Mononuclear cell (primary cell): Measurements from ENCODE around the gene CYTH2. TPM values are rescaled to one million over a fixed set of nuclear protein-coding genes. Genes with fewer than 3 reads are reported as not detected.

ENCODE experiments used
- H3K27me3 ChIP-seq: 2 replicates; pipeline ENCODE4 v1.6.0; 2011; ENCODE audit warnings: low read length, control low read depth; ENCODE audit not compliant: insufficient read depth
- H3K4me1 ChIP-seq: 2 replicates; pipeline ENCODE4 v1.5.1; 2011; ENCODE audit warnings: mild to moderate bottlenecking, low read length, control low read depth; ENCODE audit not compliant: insufficient read depth
- H3K4me3 ChIP-seq: 2 replicates; pipeline ENCODE4 v1.5.1; 2011; ENCODE audit warnings: mild to moderate bottlenecking, low read length, moderate library complexity
- H3K9me3 ChIP-seq: 2 replicates; pipeline ENCODE4 v1.5.1; 2011; ENCODE audit warnings: low read depth, mild to moderate bottlenecking, control low read depth, low read length
- total RNA-seq: library from RNA; depleted of rRNA; stranded (reverse); fragments of >200 nt; gene quantifications from one replicate; pipeline ENCODE4 v1.2.3, GENCODE V29; 2012

CYTH2 gene
- total RNA-seq, 1 donor = 14.9 TPM

GRCh38 chr19:48466561-48467325, 2.4 kb upstream of the CYTH2 start:
- Histone ChIP-seq H3K27me3 (no peaks in the 10 kb centered on the region), H3K4me3 (no peak overlapping the region), H3K4me1 (peaks cover 20% of the 10 kb centered on the region), H3K9me3 (no peaks in the 10 kb centered on the region)

GRCh38 chr19:48468772-48469288, 339 bp upstream of the CYTH2 start:
- Histone ChIP-seq H3K9me3 (no peaks in the 10 kb centered on the region), H3K4me3 (peak overlapping the region; percentile 87), H3K4me1 (peaks cover 20% of the 10 kb centered on the region), H3K27me3 (no peaks in the 10 kb centered on the region)

- H3K9me3 ChIP-seq = no peaks in the 10 kb centered on the region
Measured at GRCh38 chr19:48469934-48470680, 938 bp downstream of the CYTH2 start.

GRCh38 chr19:48470856-48471255, 1.7 kb downstream of the CYTH2 start:
- H3K27me3 ChIP-seq = no peaks in the 10 kb centered on the region
- H3K4me3 ChIP-seq = no peak overlapping the region
- H3K9me3 ChIP-seq = no peaks in the 10 kb centered on the region
- H3K4me1 ChIP-seq = peaks cover 20% of the 10 kb centered on the region

More at GRCh38 chr19:48469934-48470680, 938 bp downstream of the CYTH2 start:
- H3K27me3 ChIP-seq = no peaks in the 10 kb centered on the region
- H3K4me1 ChIP-seq = peaks cover 20% of the 10 kb centered on the region
- peak overlapping the region; percentile 87 for H3K4me3 ChIP-seq

GRCh38 chr19:48471836-48472235, 2.7 kb downstream of the CYTH2 start:
- Histone ChIP-seq H3K4me3 (no peak overlapping the region), H3K9me3 (no peaks in the 10 kb centered on the region), H3K27me3 (no peaks in the 10 kb centered on the region), H3K4me1 (peaks cover 20% of the 10 kb centered on the region)

GRCh38 chr19:48473161-48473966, 4.2 kb downstream of the CYTH2 start:
- Histone ChIP-seq H3K9me3 (no peaks in the 10 kb centered on the region), H3K4me3 (no peak overlapping the region), H3K4me1 (peaks cover 15% of the 10 kb centered on the region), H3K27me3 (no peaks in the 10 kb centered on the region)

DNA sequence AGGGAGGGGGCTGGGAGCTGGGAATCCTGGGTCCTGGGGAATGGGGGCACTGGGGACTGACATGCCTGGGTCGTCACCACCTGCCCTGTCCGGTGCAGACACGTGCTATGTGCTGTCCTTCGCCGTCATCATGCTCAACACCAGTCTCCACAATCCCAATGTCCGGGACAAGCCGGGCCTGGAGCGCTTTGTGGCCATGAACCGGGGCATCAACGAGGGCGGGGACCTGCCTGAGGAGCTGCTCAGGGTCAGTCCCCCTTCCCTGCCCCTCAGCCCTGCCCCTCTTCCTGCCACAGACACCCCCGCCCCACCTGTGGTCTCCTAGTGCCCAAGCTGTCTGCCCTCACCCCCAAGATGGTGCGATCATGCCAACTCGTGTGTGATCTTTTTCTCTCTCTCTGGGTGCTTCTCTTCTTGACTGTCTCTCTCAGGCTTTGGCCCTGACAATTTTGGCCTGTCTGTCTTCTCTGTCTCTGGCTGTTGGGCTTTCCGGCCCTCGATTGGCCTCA, 5.0 kb downstream of the CYTH2 start:
- H3K4me3 ChIP-seq = no peak overlapping the region
- H3K9me3 ChIP-seq = no peaks in the 10 kb centered on the region
- H3K27me3 ChIP-seq = no peaks in the 10 kb centered on the region
- peaks cover 11% of the 10 kb centered on the region for H3K4me1 ChIP-seq

DNA sequence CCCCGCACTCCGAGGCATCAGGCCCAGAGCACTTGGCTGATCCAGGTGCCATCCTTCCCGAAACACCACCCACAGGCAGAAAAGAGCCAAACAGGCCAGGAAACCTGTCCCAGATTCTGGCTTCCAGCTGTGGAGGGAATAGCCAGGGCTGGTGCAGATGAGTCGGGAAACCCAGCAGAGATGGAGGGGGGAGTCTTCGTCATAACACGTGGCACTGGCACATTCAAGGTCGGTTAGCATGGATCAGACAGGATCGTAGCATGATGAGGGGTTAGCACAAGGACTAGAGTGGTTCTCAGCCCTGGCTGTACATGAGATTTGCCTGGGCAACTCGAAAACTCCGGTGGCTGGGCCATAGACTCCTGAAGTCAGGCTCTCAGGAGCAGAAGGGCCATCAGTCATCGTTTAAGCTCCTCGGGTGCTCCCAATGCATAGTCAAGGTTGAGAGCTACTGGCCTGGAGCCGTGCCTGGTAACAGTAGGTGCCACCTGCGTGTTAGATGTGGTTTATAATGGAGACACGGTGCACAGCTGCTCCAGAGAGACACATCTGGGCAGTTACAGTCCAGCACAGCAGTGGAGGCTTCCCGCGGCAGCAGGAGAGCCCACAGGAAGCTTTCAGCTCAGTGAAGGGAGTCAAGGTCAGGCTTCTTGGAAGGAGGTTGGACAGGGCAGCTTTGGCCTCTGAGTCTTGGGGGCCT, 6.3 kb downstream of the CYTH2 start:
- Histone ChIP-seq H3K4me1 (peaks cover 9% of the 10 kb centered on the region), H3K4me3 (no peak overlapping the region), H3K9me3 (no peaks in the 10 kb centered on the region), H3K27me3 (no peaks in the 10 kb centered on the region)

DNA sequence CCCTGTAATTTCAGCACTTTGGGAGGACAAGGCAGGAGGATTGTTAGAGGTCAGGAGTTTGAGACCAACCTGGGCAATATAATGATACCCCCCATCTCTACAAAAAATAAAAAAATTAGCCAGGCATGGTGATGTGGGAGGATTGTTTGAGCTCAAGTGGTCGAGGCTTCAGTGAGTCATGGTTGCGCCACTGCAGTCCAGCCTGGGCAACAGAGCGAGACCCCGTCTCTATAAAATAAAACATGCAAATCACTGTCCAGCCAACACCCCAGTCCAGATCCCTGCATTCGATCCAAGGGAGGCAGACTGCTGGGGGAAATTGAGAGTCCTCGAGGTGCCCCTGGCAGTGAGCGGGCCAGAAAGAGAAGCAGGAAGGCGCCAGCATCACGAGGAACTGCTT, 7.0 kb downstream of the CYTH2 start:
- Histone ChIP-seq H3K9me3 (no peaks in the 10 kb centered on the region), H3K4me1 (peaks cover 12% of the 10 kb centered on the region), H3K4me3 (no peak overlapping the region), H3K27me3 (no peaks in the 10 kb centered on the region)

DNA sequence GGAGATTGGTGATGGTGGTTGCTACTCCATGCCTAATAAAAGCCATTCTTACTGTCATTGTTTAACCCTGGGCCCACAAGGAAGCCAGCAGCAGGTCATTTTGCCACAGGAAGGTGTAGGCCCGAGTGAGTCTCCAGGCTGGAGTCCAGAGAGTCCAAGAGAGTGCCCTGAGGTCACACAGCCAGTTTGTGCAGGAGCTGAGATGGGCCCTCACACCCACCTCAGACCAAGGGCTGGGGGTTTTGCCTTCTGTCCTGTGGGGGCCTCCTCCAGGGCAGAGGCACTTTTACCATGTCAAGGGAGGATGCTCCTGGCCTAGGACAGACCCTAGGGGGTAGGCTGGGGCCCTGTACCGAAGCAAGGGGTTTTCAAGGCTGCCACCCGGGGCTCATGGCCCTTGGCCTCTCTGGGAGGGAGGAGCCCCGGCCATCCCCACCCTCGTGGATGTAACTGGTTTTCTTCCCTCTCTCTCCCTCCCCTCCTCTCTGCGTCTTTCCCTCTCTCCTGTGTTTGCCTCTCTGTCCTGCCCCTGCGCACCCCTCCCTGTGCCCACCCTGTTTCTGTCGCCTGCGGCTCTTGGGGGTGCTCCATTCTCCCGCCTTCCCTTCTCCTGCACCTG, 8.0 kb downstream of the CYTH2 start:
- Histone ChIP-seq H3K9me3 (no peaks in the 10 kb centered on the region), H3K27me3 (no peaks in the 10 kb centered on the region), H3K4me1 (peaks cover 16% of the 10 kb centered on the region), H3K4me3 (no peak overlapping the region)

- no peak overlapping the region for H3K4me3 ChIP-seq
- H3K27me3 ChIP-seq = no peaks in the 10 kb centered on the region
- H3K4me1 ChIP-seq = peaks cover 16% of the 10 kb centered on the region
- no peaks in the 10 kb centered on the region for H3K9me3 ChIP-seq
Measured at GRCh38 chr19:48477698-48478338, 8.6 kb downstream of the CYTH2 start.

- no peak overlapping the region for H3K4me3 ChIP-seq
- H3K27me3 ChIP-seq = no peaks in the 10 kb centered on the region
- H3K9me3 ChIP-seq = no peaks in the 10 kb centered on the region
- H3K4me1 ChIP-seq = peaks cover 16% of the 10 kb centered on the region
Measured at GRCh38 chr19:48478339-48479256, 9.4 kb downstream of the CYTH2 start.

DNA sequence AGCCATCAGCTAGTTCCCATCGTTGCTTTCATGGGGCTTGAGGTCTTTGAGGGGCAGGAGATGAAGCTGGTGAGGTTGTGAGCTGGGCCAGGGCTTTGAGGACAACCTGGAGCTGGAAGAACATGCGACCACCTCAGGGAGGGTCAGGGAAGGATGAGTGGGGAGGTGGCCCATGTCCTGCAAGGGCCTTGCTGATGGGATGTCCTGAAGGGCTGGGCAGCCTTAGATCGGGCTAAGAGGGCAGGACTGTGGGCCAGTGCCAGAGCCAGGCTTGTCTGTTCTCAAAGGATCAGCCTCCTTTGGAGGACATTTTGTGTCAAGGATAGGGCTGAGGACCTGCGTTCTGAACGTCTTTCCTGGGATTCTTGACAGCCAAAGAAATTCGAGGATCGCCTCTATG, 10.5 kb downstream of the CYTH2 start:
- Histone ChIP-seq H3K4me3 (no peak overlapping the region), H3K9me3 (no peaks in the 10 kb centered on the region), H3K4me1 (peaks cover 16% of the 10 kb centered on the region), H3K27me3 (no peaks in the 10 kb centered on the region)
